A549 (cell line): ENCODE measurements around the gene KANTR.

Source experiments
- CTCF ChIP-seq: fragments of >200 bp; sonication (Bioruptor Twin); formaldehyde crosslinking; IDR thresholded peaks from 3 replicates; pipeline ENCODE4 v1.5.1; 2016
- MAZ ChIP-seq: fragments of 150-350 bp; IDR thresholded peaks from 2 replicates; pipeline ENCODE4 v1.6.1; 2014; ENCODE audit warnings: antibody characterized with exemption, low read depth, low read length, borderline replicate concordance

- TF ChIP-seq MAZ (no peak), CTCF (no peak)
Measured at GRCh38 chrX:53122013-53122412, 28.1 kb downstream of the KANTR start.
